Common myeloid progenitor, CD34-positive (primary cell): Measurements from ENCODE around the gene SPATA12.

Experiments used
- CTCF ChIA-PET: fragments of 350-600 bp; sonication (Branson Sonifier 250); formaldehyde crosslinking; loops from one replicate; lab custom pipeline; 2021; ENCODE audit warnings: antibody characterized with exemption; lab: Charles Lee
- POLR2A ChIA-PET: fragments of 350-600 bp; sonication (Branson Sonifier 250); formaldehyde crosslinking; loops from one replicate; lab custom pipeline; 2021; ENCODE audit warnings: antibody characterized with exemption; lab: Charles Lee
- DNase-seq, 3 donors: peaks; one replicate each; pipeline versions ENCODE4 v3.0.0 to v3.0.0-alpha.2; 2013
- H3K27ac ChIP-seq, 2 experiments: 1 replicate in 1 of 2; 2 replicates in 1 of 2; pipeline ENCODE4 v1.7.0; 2013; ENCODE audit warnings: inconsistent platforms in 2 of 2, low read length in 2 of 2, mild to moderate bottlenecking in 2 of 2, low read depth in 1 of 2, moderate library complexity in 1 of 2; ENCODE audit not compliant: severe bottlenecking in 2 of 2, insufficient read depth in 1 of 2, poor library complexity in 1 of 2
- H3K27me3 ChIP-seq, 5 experiments: replicated peaks in 2 of 5; 1 replicate in 3 of 5; 2 replicates in 2 of 5; pipeline versions ENCODE4 v1.6.1 to v1.7.0; 2013; ENCODE audit warnings: low read length in 4 of 5, mild to moderate bottlenecking in 2 of 5, moderate library complexity in 2 of 5, inconsistent platforms in 1 of 5; ENCODE audit not compliant: insufficient read depth in 5 of 5, control insufficient read depth in 4 of 5
- H3K36me3 ChIP-seq, 4 experiments: 1 replicate in 2 of 4; 2 replicates in 2 of 4; pipeline versions ENCODE4 v1.6.1 to v1.7.0; 2013; ENCODE audit warnings: low read length in 3 of 4, control low read depth in 1 of 4, mild to moderate bottlenecking in 1 of 4; ENCODE audit not compliant: control insufficient read depth in 4 of 4, insufficient read depth in 4 of 4
- H3K4me1 ChIP-seq, 4 experiments: 1 replicate in 3 of 4; 2 replicates in 1 of 4; pipeline versions ENCODE4 v1.6.1 to v1.7.1; 2013; ENCODE audit warnings: low read length in 3 of 4, mild to moderate bottlenecking in 3 of 4, control low read depth in 1 of 4, inconsistent platforms in 1 of 4, moderate library complexity in 1 of 4; ENCODE audit not compliant: control insufficient read depth in 4 of 4, insufficient read depth in 4 of 4; ENCODE audit errors: control extremely low read depth in 1 of 4
- H3K4me3 ChIP-seq, 7 experiments: 1 replicate in 4 of 7; 2 replicates in 3 of 7; pipeline versions ENCODE4 v1.5.1 to v1.7.0; 2013; ENCODE audit warnings: mild to moderate bottlenecking in 7 of 7, low read length in 6 of 7, moderate library complexity in 6 of 7, inconsistent platforms in 2 of 7, low read depth in 2 of 7, control low read depth in 1 of 7; ENCODE audit not compliant: insufficient read depth in 4 of 7, control insufficient read depth in 1 of 7; ENCODE audit errors: extremely low read depth in 1 of 7
- H3K9me3 ChIP-seq, 5 experiments: 1 replicate in 4 of 5; 2 replicates in 1 of 5; pipeline versions ENCODE4 v1.6.1 to v1.7.1; 2013; ENCODE audit warnings: low read length in 4 of 5, mild to moderate bottlenecking in 2 of 5, inconsistent platforms in 1 of 5, low read depth in 1 of 5, moderate library complexity in 1 of 5; ENCODE audit not compliant: control insufficient read depth in 4 of 5, insufficient read depth in 2 of 5; ENCODE audit errors: control extremely low read depth in 1 of 5
- WGBS: methylation state at CpG from one replicate; pipeline ENCODE4 v1.1.5; 2013; ENCODE audit not compliant: insufficient coverage; 5-methylcytosine and 5-hydroxymethylcytosine counted together

The SPATA12 gene

GRCh38 chr3:57048052-57048671, 12.3 kb upstream of the SPATA12 start:
- peak overlapping the region in 1 of 7 experiments; percentile 6 for H3K4me3 ChIP-seq
- peak; percentile 40 to 94 (median 88) for DNase-seq
- H3K4me1 ChIP-seq, result peaks cover 0 to 24% (median 10%) of the 10 kb centered on the region in 4 experiments
- CTCF ChIA-PET, result interaction anchor here (0.8 to 4.4 kb wide), 7 partner anchors 14 to 52 kb away, joined by 3 to 22 read pairs (median 3); no protein-coding TSS in a partner anchor
- H3K27ac ChIP-seq, result no peak overlapping the region
- H3K9me3 ChIP-seq, result no peaks in the 10 kb centered on the region
- POLR2A ChIA-PET, result interaction anchor here (0.5 to 1.3 kb wide), 2 partner anchors 12 to 346 kb away, joined by 3 to 4 read pairs; partner anchors contain the start of gene SPATA12
- no peaks in the 10 kb centered on the region for H3K27me3 ChIP-seq
- WGBS, result 55% methylated on average over 5 of the region's 8 CpGs
- no peaks in the 10 kb centered on the region for H3K36me3 ChIP-seq

DNA sequence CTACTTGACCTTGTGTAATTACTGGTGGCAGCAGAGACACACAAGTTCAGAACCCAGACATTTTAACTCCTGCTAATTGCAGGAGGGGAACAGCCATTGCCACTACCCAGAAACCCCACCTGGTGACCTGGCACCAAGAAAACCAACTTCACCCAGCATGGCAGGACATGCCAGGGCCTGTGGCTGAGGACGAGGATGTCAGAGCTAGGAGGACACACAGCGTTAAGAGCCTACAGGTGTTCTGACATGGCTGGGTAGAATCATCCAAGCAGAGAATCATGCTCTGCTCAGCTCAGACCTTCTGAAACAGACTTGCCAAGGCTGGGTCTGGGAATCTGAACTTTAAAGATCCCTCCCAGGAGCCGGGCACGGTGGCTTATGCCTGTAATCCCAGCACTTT, 11.7 kb upstream of the SPATA12 start:
- no peaks in the 10 kb centered on the region for H3K9me3 ChIP-seq
- no peaks in the 10 kb centered on the region for H3K36me3 ChIP-seq
- H3K4me3 ChIP-seq, result peak overlapping the region in 1 of 7 experiments; percentile 18
- no peak overlapping the region for H3K27ac ChIP-seq
- 65% methylated on average over 4 of the region's 4 CpGs for WGBS
- no peaks in the 10 kb centered on the region for H3K27me3 ChIP-seq
- CTCF ChIA-PET, result interaction anchor here (0.8 to 4.4 kb wide), 6 partner anchors 14 to 53 kb away, joined by 3 to 22 read pairs (median 4); no protein-coding TSS in a partner anchor
- peaks cover 0 to 24% (median 10%) of the 10 kb centered on the region in 4 experiments for H3K4me1 ChIP-seq
- POLR2A ChIA-PET, result interaction anchor here (1.3 kb wide), 1 partner anchor 12 kb away, joined by 3 read pairs; the partner anchor contains the start of gene SPATA12
- DNase-seq, result no peak

DNA sequence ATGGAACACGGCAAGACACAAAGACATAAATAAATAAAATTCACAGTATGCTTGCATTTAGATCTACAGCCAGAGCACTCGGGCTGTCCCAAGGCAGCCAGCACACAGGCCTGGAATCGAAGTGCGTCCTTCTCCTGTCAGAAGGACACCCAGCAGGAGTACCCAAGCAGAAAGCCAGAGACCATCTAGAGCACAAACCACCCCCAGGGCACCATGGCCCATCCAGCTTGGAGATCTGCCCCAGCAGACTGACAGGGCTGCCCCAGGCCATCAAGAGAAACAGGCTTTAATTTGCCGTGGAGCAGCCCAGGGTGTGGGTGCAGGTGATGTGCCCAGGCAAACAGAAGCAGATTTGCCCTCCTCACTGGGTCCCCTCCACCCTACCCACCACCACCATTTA, 7.8 kb upstream of the SPATA12 start:
- ChIA-PET CTCF (no interaction called here), POLR2A (no interaction called here)
- no peak for DNase-seq
- Histone ChIP-seq H3K27me3 (no peaks in the 10 kb centered on the region), H3K4me3 (no peak overlapping the region), H3K27ac (no peak overlapping the region), H3K36me3 (no peaks in the 10 kb centered on the region), H3K9me3 (peaks cover 0 to 2% (median 0%) of the 10 kb centered on the region in 5 experiments), H3K4me1 (peaks cover 0 to 41% (median 20%) of the 10 kb centered on the region in 4 experiments)
- WGBS, result 100% methylated on average over 5 of the region's 5 CpGs

DNA sequence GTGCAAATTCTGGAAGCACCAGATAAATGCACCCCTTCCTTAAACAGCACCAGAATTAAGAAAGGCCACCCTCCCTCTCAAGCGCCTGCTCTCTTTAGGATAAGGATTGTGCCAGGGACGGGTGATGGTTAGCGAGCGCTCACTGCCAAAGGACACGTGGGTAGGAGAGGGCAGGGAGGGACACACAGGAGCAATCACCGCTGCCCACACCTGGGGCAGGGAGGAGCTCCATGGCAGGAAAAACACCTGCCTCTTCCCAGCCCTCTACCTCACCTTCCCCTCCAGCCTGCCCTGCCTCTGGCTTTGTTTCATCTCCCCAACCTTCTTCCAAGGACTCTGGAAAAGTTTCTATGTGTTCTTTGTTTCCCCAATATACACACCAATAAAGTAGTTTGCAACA, 7.3 kb upstream of the SPATA12 start:
- no peak for DNase-seq

DNA sequence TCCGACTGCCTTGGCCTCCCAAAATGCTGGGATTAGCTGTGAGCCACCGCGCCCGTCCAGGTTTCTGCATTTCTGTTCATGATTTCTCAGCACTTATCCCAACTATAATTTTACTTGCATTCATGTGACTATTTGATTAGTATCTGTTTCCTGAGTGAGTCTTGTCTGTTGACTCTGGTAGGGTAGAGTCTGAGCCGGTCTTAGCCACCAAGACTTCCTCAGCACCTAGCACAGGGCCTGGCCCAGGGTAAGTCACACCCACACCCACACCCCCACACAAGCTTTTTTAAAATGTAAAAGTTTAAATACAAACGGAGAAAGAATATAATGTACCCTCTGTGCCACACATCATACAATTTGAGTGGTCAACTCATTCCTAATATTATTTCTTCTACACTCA, 3.1 kb upstream of the SPATA12 start:
- peaks cover 0 to 48% (median 31%) of the 10 kb centered on the region in 4 experiments for H3K4me1 ChIP-seq
- peak in 2 of 3 donors; percentile 74 to 82 for DNase-seq
- 86% methylated on average over 1 of the region's 6 CpGs for WGBS
- ChIA-PET CTCF (interaction anchor here (1.5 kb wide), 1 partner anchor 8 kb away, joined by 4 read pairs; no protein-coding TSS in a partner anchor), POLR2A (no interaction called here)
- H3K27me3 ChIP-seq, result no peaks in the 10 kb centered on the region
- peaks cover 0 to 2% (median 0%) of the 10 kb centered on the region in 5 experiments for H3K9me3 ChIP-seq
- H3K4me3 ChIP-seq, result no peak overlapping the region
- H3K27ac ChIP-seq, result peak overlapping the region in 1 of 2 experiments; percentile 1
- no peaks in the 10 kb centered on the region for H3K36me3 ChIP-seq

More for the DNA sequence above, 7.3 kb upstream of the SPATA12 start:
- Histone ChIP-seq H3K27me3 (no peaks in the 10 kb centered on the region), H3K9me3 (peaks cover 0 to 2% (median 0%) of the 10 kb centered on the region in 5 experiments), H3K36me3 (no peaks in the 10 kb centered on the region), H3K4me1 (peaks cover 0 to 41% (median 19%) of the 10 kb centered on the region in 4 experiments), H3K4me3 (no peak overlapping the region), H3K27ac (no peak overlapping the region)
- ChIA-PET CTCF (no interaction called here), POLR2A (no interaction called here)
- 100% methylated on average over 3 of the region's 6 CpGs for WGBS

- CTCF ChIA-PET, result interaction anchor here (1.4 to 1.9 kb wide), 2 partner anchors 19 to 37 kb away, joined by 4 to 5 read pairs; no protein-coding TSS in a partner anchor
- H3K27me3 ChIP-seq, result no peaks in the 10 kb centered on the region
- H3K4me1 ChIP-seq, result peaks cover 0 to 68% (median 49%) of the 10 kb centered on the region in 4 experiments
- H3K36me3 ChIP-seq, result no peaks in the 10 kb centered on the region
- H3K9me3 ChIP-seq, result no peaks in the 10 kb centered on the region
- no peak overlapping the region for H3K4me3 ChIP-seq
- WGBS, result 33% methylated on average over 3 of the region's 3 CpGs
- POLR2A ChIA-PET, result no interaction called here
- no peak overlapping the region for H3K27ac ChIP-seq
- peak in 2 of 3 donors; percentile 78 to 87 for DNase-seq
These were observed 1.1 kb upstream of the SPATA12 start for GRCh38 chr3:57059411-57059810.

GRCh38 chr3:57061556-57061955, 1.1 kb downstream of the SPATA12 start:
- WGBS, result 92% methylated on average over 2 of the region's 3 CpGs
- Histone ChIP-seq H3K9me3 (no peaks in the 10 kb centered on the region), H3K4me1 (peaks cover 0 to 65% (median 50%) of the 10 kb centered on the region in 4 experiments), H3K4me3 (no peak overlapping the region), H3K36me3 (no peaks in the 10 kb centered on the region), H3K27me3 (no peaks in the 10 kb centered on the region), H3K27ac (no peak overlapping the region)
- POLR2A ChIA-PET, result no interaction called here
- CTCF ChIA-PET, result interaction anchor here (1.3 kb wide), 1 partner anchor 62 kb away, joined by 3 read pairs; no protein-coding TSS in a partner anchor
- DNase-seq, result no peak
